KMS-11 (cell line): ENCODE results near the gene ITGB5.
"Not testable (repeated sequence)": the region's sequence is repeated elsewhere in the genome, so short reads cannot be mapped to it uniquely, and the experiment has no call there.

ENCODE experiments used
- H2AFZ ChIP-seq: fragments of 200-600 bp; sonication (generic); 2 replicates; pipeline ENCODE4 v1.6.1; 2016; ENCODE audit warnings: antibody characterized with exemption, mixed run types, low read depth
- H3K27ac ChIP-seq: fragments of 200-600 bp; sonication (generic); 2 replicates; pipeline ENCODE4 v1.6.1; 2016; ENCODE audit warnings: mild to moderate bottlenecking, mixed run types
- H3K27me3 ChIP-seq: fragments of 200-600 bp; sonication (generic); 2 replicates; pipeline ENCODE4 v1.6.1; 2017; ENCODE audit warnings: mild to moderate bottlenecking, low read depth, mixed run types, moderate library complexity; ENCODE audit not compliant: insufficient read depth
- H3K36me3 ChIP-seq: fragments of 200-600 bp; sonication (generic); 2 replicates; pipeline ENCODE4 v1.6.1; 2017; ENCODE audit warnings: mild to moderate bottlenecking, mixed run types; ENCODE audit not compliant: insufficient read depth
- H3K4me1 ChIP-seq: fragments of 200-600 bp; sonication (generic); 2 replicates; pipeline ENCODE4 v1.6.1; 2016; ENCODE audit warnings: mild to moderate bottlenecking, low read depth, mixed run types; ENCODE audit not compliant: poor library complexity, severe bottlenecking
- H3K4me2 ChIP-seq: fragments of 200-600 bp; sonication (generic); 2 replicates; pipeline ENCODE4 v1.7.0; 2016; ENCODE audit warnings: mild to moderate bottlenecking, mixed run types
- H3K4me3 ChIP-seq: fragments of 200-600 bp; sonication (generic); IDR thresholded peaks from 2 replicates; pipeline ENCODE4 v1.6.1; 2017; ENCODE audit warnings: low read depth, low read length, mixed read lengths; ENCODE audit not compliant: insufficient read depth
- H3K79me2 ChIP-seq: fragments of 200-600 bp; sonication (generic); 2 replicates; pipeline ENCODE4 v1.6.1; 2016; ENCODE audit warnings: low read depth, mixed run types; ENCODE audit not compliant: insufficient read depth
- H3K9ac ChIP-seq: fragments of 200-600 bp; sonication (generic); 2 replicates; pipeline ENCODE4 v1.6.1; 2016; ENCODE audit warnings: mild to moderate bottlenecking, mixed run types
- H4K20me1 ChIP-seq: fragments of 200-600 bp; sonication (generic); 2 replicates; pipeline ENCODE4 v1.6.1; 2016; ENCODE audit warnings: mild to moderate bottlenecking, mixed run types; ENCODE audit not compliant: insufficient read depth
- CTCF ChIP-seq: fragments of 200-600 bp; sonication (generic); conservative IDR thresholded peaks from 2 replicates; pipeline ENCODE4 v1.6.1; 2017; ENCODE audit warnings: low read depth, mild to moderate bottlenecking, antibody characterized with exemption, low read length, moderate library complexity, mixed read lengths

Gene ITGB5

GRCh38 chr3:124791639-124792151, 95.5 kb downstream of the ITGB5 start:
- Histone ChIP-seq H3K79me2 (peaks cover 14% of the 10 kb centered on the region; the same call in 1 of the 2 replicates), H3K27me3 (no peaks in the 10 kb centered on the region), H2AFZ (no peak overlapping the region), H3K36me3 (no peaks in the 10 kb centered on the region), H3K27ac (peak overlapping the region; percentile 97), H3K9ac (peak overlapping the region; percentile 84), H3K4me1 (peaks cover 87% of the 10 kb centered on the region), H4K20me1 (no peaks in the 10 kb centered on the region), H3K4me2 (peak overlapping the region; percentile 65), H3K4me3 (peak overlapping the region; percentile 48)
- no peak; the same call in 1 of the 2 replicates for TF ChIP-seq CTCF

- Histone ChIP-seq H3K4me2 (peak overlapping the region; percentile 65), H2AFZ (no peak overlapping the region), H3K9ac (peak overlapping the region; percentile 84), H3K4me1 (peaks cover 91% of the 10 kb centered on the region), H3K36me3 (no peaks in the 10 kb centered on the region), H3K27me3 (no peaks in the 10 kb centered on the region), H3K27ac (peak overlapping the region; percentile 97), H4K20me1 (no peaks in the 10 kb centered on the region), H3K4me3 (no peak overlapping the region), H3K79me2 (peaks cover 14% of the 10 kb centered on the region; the same call in 1 of the 2 replicates)
- no peak for TF ChIP-seq CTCF
Observed at GRCh38 chr3:124791142-124791541, 96.0 kb downstream of the ITGB5 start.

GRCh38 chr3:124789103-124789502, 98.1 kb downstream of the ITGB5 start:
- Histone ChIP-seq H3K9ac (peak overlapping the region; percentile 7; the same call in 1 of the 2 replicates), H3K27ac (peak overlapping the region; percentile 97), H3K4me2 (peak overlapping the region; percentile 66; the same call in 1 of the 2 replicates), H3K79me2 (peaks cover 14% of the 10 kb centered on the region; the same call in 1 of the 2 replicates), H3K4me1 (peaks cover 91% of the 10 kb centered on the region)
- H4K20me1 ChIP-seq, H3K36me3 ChIP-seq, H2AFZ ChIP-seq, H3K27me3 ChIP-seq, H3K4me3 ChIP-seq: not testable (repeated sequence)

- H2AFZ ChIP-seq, result no peak overlapping the region
- peak overlapping the region; percentile 97 for H3K27ac ChIP-seq
Observed at GRCh38 chr3:124788254-124788745, 98.9 kb downstream of the ITGB5 start.

More at GRCh38 chr3:124788254-124788745, 98.9 kb downstream of the ITGB5 start:
- no peak for TF ChIP-seq CTCF
- no peaks in the 10 kb centered on the region for H4K20me1 ChIP-seq
- peaks cover 91% of the 10 kb centered on the region for H3K4me1 ChIP-seq
- peak overlapping the region; percentile 77; the same call in 1 of the 2 replicates for H3K9ac ChIP-seq
- no peaks in the 10 kb centered on the region for H3K36me3 ChIP-seq
- H3K27me3 ChIP-seq, result no peaks in the 10 kb centered on the region
- no peak overlapping the region for H3K4me3 ChIP-seq
- H3K79me2 ChIP-seq, result peaks cover 14% of the 10 kb centered on the region; the same call in 1 of the 2 replicates
- H3K4me2 ChIP-seq, result peak overlapping the region; percentile 66; the same call in 1 of the 2 replicates
